ENCODE results near the gene GJA4.

Gene GJA4

GRCh38 chr1:34840426-34840825 is 47.6 kb downstream of the GJA4 start:
- no peak for DNase-seq

- no peak for DNase-seq
Observed at GRCh38 chr1:34842073-34842472, 49.3 kb downstream of the GJA4 start.

GRCh38 chr1:34842952-34843371 is 50.2 kb downstream of the GJA4 start:
- DNase-seq = no peak

- no peak for DNase-seq
Observed at GRCh38 chr1:34843392-34844251, 50.8 kb downstream of the GJA4 start.

GRCh38 chr1:34844252-34844634 is 51.4 kb downstream of the GJA4 start:
- DNase-seq = no peak

Data from CD4-positive, alpha-beta T cell treated with Interleukin-17A for 1 hour (primary cell).